Bronchial epithelial cell (primary cell): ENCODE results near the gene SLC17A4. TPM values are rescaled to one million over a fixed set of nuclear protein-coding genes. Genes with fewer than 3 reads are reported as not detected.

ENCODE experiments used
- DNase-seq: peaks from one replicate; pipeline ENCODE4 v3.0.0-alpha.2; 2010; ENCODE audit warnings: low read depth
- FAIRE-seq: peaks from 2 replicates; lab custom pipeline; 2011; peaks lifted over from hg19 to GRCh38; lab: Jason Lieb, UNC
- H3K27me3 ChIP-seq: 2 replicates; pipeline ENCODE4 v1.5.1; 2011; ENCODE audit warnings: low read length; ENCODE audit not compliant: control insufficient read depth, insufficient read depth
- H3K36me3 ChIP-seq: 2 replicates; pipeline ENCODE4 v1.5.1; 2011; ENCODE audit warnings: low read length; ENCODE audit not compliant: control insufficient read depth, insufficient read depth
- H3K4me3 ChIP-seq: 2 replicates; pipeline ENCODE4 v1.5.1; 2011; ENCODE audit warnings: mild to moderate bottlenecking, low read depth, low read length, control low read depth
- total RNA-seq: library from RNA; depleted of rRNA; stranded (reverse); fragments of >200 nt; gene quantifications from 2 replicates; pipeline ENCODE4 v1.2.1, GENCODE V29; 2014
- TF ChIP-seq, protein P1 (sequence below): IDR thresholded peaks from 2 replicates; pipeline ENCODE4 v1.5.1; 2011; ENCODE audit warnings: mild to moderate bottlenecking, moderate library complexity, low read length, control low read depth, inconsistent platforms; ENCODE audit not compliant: insufficient read depth, severe bottlenecking

SLC17A4 gene
- total RNA-seq, 1 donor from 2014 or later = not detected

DNA sequence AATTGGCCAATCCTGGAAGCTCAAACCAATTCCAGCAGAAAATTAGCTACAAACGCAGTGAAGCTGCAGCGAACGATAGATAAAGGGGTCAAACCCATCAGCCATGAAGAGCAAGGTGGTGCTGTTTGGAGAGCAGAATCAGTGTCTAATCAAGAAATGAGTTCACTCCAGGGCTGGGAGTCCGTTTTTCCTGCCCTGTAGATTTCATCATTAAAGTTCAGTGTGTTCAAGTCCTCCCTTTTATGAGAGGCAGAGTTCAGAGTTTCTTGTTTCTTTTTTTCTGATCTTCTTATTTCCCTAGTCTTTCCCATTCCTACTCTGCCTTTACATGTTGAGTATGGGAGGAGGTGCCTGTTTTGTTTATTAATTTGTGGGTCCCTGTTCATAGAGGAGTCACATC, 46.9 kb downstream of the SLC17A4 start:
- no peak overlapping the region for H3K4me3 ChIP-seq
- TF ChIP-seq, protein P1, sequence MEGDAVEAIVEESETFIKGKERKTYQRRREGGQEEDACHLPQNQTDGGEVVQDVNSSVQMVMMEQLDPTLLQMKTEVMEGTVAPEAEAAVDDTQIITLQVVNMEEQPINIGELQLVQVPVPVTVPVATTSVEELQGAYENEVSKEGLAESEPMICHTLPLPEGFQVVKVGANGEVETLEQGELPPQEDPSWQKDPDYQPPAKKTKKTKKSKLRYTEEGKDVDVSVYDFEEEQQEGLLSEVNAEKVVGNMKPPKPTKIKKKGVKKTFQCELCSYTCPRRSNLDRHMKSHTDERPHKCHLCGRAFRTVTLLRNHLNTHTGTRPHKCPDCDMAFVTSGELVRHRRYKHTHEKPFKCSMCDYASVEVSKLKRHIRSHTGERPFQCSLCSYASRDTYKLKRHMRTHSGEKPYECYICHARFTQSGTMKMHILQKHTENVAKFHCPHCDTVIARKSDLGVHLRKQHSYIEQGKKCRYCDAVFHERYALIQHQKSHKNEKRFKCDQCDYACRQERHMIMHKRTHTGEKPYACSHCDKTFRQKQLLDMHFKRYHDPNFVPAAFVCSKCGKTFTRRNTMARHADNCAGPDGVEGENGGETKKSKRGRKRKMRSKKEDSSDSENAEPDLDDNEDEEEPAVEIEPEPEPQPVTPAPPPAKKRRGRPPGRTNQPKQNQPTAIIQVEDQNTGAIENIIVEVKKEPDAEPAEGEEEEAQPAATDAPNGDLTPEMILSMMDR = no peak
- no peaks in the 10 kb centered on the region for H3K36me3 ChIP-seq
- FAIRE-seq (no peak), DNase-seq (no peak)
- H3K27me3 ChIP-seq = no peaks in the 10 kb centered on the region

DNA sequence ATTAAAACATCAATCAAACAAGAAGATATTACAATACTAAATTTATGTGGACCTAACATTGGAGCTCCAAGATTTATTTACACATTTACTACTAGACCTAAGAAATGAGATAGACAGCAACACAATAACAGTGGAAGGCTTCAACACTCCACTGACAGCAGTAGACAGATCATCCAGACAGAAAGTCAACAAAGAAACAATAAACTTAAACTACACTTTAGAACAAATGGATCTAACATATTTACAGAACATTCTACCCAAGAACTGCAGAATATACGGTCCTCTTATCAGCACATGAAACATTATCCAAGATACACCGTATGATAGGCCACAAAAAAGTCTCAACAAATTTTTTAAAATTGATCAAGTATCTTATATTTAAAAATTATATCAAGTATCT, 50.3 kb downstream of the SLC17A4 start:
- Histone ChIP-seq H3K27me3 (no peaks in the 10 kb centered on the region), H3K4me3 (no peak overlapping the region), H3K36me3 (no peaks in the 10 kb centered on the region)
- DNase-seq (no peak), FAIRE-seq (no peak)
- TF ChIP-seq, protein P1 = no peak

DNA sequence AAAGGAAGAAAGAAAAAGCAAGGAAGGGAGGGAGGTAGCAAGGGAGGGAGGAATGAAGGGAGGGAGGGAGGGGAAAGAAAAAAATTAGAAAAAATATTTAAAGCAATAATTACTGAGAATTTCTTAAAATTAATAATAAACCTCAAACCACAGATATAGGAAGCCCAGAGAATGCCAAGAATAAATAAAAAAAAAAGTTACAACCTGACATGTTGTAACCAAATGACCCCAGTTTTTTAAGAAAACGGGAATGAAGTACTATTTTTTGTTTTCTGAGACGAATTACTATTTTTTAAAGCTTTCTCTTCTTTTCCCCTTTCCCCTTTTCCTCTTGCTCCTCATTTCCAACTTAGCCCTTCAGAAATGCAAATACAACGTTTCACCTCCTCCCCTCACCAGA, 60.7 kb downstream of the SLC17A4 start:
- FAIRE-seq = no peak
- TF ChIP-seq, protein P1 = no peak
- peaks cover 1% of the 10 kb centered on the region for H3K27me3 ChIP-seq
- DNase-seq = no peak
- no peaks in the 10 kb centered on the region for H3K36me3 ChIP-seq
- no peak overlapping the region for H3K4me3 ChIP-seq

DNA sequence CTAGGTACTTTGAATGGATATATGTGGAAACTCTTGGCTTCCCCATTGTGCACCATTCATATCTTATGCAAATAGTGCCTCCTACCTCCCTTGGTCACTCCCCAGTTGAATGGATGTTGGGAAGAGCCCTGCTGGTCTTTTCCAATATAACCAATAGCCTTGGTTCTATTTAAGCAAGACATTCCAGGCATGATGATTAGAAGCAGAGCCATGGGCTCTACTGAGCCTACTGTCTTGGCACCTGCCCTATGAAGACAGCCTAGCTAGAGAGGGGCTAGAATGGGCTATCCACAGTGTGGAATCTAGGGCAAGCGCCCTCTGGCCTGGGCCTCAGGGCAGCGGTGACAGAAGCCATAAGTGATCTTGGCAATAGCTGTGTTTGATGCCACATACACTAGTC, 61.7 kb downstream of the SLC17A4 start:
- H3K27me3 ChIP-seq = peaks cover 1% of the 10 kb centered on the region
- H3K36me3 ChIP-seq = no peaks in the 10 kb centered on the region
- no peak for DNase-seq
- TF ChIP-seq, protein P1 = no peak
- no peak overlapping the region for H3K4me3 ChIP-seq
- no peak for FAIRE-seq

DNA sequence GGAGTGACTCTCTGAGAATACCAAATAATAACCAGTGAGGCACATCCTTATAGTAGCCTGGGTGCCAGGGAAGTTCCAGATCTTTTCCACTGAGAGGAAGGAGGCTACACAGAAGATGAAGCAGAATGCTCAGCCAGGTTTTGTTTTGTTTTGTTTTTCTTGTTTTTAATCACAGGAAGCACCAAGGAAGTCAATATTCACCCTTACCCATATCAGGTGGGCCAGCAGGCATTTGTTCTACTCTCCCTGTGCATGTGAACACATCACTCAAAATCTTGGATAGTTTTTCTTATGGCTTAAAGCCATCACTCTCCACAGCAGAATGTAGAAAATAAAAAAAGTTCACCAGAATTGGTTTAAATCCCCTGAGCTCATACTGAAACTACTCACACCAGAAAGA, 66.8 kb downstream of the SLC17A4 start:
- TF ChIP-seq, protein P1 = no peak
- FAIRE-seq (no peak), DNase-seq (no peak)
- Histone ChIP-seq H3K27me3 (no peaks in the 10 kb centered on the region), H3K36me3 (no peaks in the 10 kb centered on the region), H3K4me3 (no peak overlapping the region)

DNA sequence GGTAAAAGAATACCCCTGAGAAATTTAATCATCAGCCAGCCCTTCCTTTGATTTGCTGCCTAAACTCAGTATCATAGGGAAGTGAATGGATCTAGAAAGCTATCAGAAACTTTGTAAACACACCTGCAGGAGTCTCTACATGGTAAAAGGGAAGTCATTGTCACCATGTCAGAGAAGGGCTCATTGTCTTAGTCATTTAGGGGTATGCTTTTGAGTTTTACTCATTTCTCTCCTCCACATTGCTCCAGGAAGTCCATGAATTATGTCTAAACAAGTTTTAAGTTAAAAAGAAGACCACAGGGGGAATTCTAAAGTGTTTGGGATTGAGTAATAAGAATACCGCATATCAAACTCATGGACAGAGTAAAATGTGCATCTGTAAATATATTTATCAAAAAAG, 74.8 kb downstream of the SLC17A4 start:
- FAIRE-seq (no peak), DNase-seq (no peak)
- no peak overlapping the region for H3K4me3 ChIP-seq
- no peaks in the 10 kb centered on the region for H3K36me3 ChIP-seq
- H3K27me3 ChIP-seq = no peaks in the 10 kb centered on the region
- TF ChIP-seq, protein P1 = no peak
